NCI-H2227 treated with DMSO at 0.1 percent for 48 hours (cell line): ENCODE results near the gene LAMC3.

Experiments
- DNase-seq: peaks from one replicate; lab custom pipeline; 2025; lab: John Stamatoyannopoulos, UW

The LAMC3 gene

DNA sequence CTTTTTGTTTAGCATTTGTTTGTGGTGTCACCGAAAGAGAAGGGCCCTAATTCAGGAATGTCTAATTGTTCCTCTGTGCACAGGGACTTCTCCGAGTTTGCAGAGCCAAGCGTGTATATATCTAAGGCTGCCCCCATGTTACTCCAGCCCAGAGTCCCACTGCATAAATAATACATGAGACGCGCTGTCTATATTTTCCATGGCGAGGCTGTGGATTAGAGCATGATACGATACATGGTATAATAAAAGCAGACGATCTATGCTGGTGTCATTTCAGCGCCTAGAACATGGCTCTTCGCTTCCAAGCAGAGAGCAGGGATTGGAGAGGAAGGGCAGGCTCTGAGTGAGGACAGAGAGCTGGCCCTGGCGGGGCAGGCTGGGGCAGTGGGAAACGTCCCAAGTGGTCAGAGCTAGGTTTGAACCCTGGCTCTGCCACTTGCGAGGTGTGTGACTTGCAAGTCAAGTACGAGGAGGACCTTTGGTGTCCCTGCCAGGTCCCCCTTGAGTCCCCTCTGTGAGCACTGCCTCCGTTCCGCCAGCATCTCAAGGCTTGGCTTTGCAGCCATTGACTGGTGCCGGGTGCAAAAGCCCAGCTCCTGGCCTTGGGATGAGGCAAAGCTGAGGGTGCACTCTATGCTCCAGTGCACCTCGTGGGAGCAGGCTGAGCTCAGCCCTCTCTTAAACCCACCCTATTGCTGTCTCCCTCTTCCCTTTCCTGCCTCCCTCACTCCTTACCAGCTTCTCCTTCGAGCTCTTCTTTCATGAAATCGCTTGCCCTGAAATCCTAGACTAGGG is 29.2 kb upstream of the LAMC3 start:
- DNase-seq = no peak

- no peak for DNase-seq
Observed at GRCh38 chr9:130980526-130980925, 28.4 kb upstream of the LAMC3 start.

GRCh38 chr9:130981002-130981755 is 27.8 kb upstream of the LAMC3 start:
- DNase-seq = no peak

DNA sequence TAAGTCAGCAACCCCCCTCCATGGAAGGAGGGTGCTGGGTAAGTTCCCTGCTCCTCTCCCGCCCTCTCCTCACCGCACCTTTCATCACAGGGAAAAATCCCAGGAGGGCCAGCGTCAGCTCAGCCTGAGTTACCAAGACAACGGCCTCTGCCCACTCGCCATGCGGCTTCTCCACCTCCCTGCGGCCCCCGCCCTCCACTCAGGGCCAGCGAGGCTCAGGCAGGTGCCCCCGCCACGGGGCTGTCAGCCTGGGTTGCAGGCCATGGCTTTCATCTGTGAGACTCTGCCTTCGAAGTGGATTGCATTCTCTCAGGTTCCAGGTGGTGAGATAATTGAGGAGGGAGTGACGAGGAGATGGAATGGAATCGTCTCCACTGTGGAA is 27.2 kb upstream of the LAMC3 start:
- DNase-seq = no peak

- DNase-seq = no peak
Observed at GRCh38 chr9:130982636-130983358, 26.2 kb upstream of the LAMC3 start.

GRCh38 chr9:130983359-130983670 is 25.7 kb upstream of the LAMC3 start:
- no peak for DNase-seq

- DNase-seq = no peak
Observed at GRCh38 chr9:130983970-130984369, 25.0 kb upstream of the LAMC3 start.

GRCh38 chr9:130984521-130984920 is 24.5 kb upstream of the LAMC3 start:
- DNase-seq = no peak

- no peak for DNase-seq
Observed at GRCh38 chr9:130985029-130985428, 23.9 kb upstream of the LAMC3 start.

- DNase-seq = no peak
Observed at GRCh38 chr9:130985606-130986162, 23.3 kb upstream of the LAMC3 start.

GRCh38 chr9:130986356-130986965 is 22.5 kb upstream of the LAMC3 start:
- no peak for DNase-seq

- no peak for DNase-seq
Observed at GRCh38 chr9:130987054-130987453, 21.9 kb upstream of the LAMC3 start.

DNA sequence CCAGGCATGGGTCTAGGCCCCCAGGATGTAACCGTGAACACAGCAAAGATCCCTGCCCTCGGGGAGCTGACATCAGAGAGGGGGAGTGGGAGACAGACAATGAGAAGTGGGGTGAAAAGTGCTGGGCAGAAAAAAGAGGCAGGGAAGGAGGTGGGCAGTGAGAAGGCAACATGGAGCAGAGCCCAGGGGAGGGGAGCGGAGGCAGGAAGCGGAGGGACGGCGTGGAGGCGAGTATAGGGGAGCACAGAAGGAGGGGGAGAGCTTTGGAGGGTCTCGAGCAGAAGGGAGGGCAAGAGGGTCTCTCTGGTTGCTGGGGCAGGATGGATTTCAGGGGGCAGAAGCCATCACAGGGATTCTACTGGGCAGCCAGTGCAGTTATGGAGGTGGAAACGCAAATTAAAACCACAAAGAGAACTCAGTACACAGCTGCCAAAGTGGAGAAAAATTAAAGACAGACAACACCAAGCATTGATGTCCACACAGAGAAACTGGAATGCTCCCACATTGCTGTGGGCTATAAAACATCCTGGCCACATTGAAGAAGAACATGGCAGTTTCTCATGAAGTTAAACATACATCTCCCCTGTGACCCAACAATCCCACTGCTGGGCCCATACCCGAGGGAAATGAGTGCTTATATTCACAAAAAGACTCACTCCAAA is 21.1 kb upstream of the LAMC3 start:
- no peak for DNase-seq

DNA sequence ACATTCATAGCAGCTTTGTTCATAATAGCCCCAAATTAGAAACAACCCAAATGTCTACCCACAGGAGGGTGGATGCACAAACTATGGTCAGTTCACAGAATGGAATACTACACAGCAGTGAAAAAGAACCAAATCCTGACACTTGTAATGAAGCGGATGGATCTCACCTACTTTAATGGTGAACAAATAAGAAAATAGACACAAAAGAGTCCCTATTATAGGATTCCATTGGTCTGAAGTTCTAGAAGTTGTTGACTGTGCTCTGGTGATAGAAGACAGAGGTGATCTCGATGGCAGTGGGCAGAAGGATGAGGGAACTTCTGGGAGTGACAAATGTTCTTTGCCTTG is 20.6 kb upstream of the LAMC3 start:
- DNase-seq = no peak

DNA sequence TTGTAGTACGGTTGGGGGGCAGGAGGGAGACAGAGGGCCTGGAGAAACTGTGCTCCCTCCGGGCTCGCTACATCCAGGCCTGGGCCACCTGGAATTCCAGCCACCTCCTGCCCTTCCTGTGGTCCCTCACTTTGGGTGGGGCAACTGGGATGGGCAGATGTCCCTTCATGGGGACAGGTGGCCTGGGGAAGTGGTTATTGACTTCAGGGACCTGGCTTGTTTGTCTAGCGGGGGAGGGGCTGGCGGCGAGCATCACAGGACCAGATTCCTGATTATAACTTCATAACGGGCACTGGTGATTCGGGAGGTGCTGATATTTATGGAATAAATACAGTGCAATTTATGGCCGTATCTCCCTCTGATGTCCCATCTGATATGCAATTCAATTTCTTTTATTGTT is 20.1 kb upstream of the LAMC3 start:
- no peak for DNase-seq

DNA sequence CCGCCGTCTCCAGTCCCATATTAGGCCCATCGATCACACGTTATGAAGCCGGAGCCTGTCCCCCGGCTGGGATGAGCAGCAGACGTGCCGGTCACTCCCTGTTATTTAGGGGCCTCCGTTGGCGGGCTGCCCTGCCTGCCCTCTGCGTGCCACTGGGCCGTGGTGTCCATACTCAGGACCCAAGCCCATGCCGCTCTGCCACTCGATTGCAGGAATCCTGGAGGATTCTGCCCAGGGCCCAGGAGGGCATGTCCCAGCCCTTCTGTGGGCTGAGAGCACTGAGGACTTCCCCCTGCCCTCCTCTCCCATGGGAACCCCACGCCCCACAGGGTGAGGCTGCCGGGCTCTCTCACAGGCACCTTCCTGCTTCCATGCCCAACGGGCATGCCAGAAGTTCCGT is 19.6 kb upstream of the LAMC3 start:
- DNase-seq = no peak

GRCh38 chr9:130989891-130990290 is 19.1 kb upstream of the LAMC3 start:
- DNase-seq = no peak

GRCh38 chr9:130990306-130990977 is 18.5 kb upstream of the LAMC3 start:
- no peak for DNase-seq

DNA sequence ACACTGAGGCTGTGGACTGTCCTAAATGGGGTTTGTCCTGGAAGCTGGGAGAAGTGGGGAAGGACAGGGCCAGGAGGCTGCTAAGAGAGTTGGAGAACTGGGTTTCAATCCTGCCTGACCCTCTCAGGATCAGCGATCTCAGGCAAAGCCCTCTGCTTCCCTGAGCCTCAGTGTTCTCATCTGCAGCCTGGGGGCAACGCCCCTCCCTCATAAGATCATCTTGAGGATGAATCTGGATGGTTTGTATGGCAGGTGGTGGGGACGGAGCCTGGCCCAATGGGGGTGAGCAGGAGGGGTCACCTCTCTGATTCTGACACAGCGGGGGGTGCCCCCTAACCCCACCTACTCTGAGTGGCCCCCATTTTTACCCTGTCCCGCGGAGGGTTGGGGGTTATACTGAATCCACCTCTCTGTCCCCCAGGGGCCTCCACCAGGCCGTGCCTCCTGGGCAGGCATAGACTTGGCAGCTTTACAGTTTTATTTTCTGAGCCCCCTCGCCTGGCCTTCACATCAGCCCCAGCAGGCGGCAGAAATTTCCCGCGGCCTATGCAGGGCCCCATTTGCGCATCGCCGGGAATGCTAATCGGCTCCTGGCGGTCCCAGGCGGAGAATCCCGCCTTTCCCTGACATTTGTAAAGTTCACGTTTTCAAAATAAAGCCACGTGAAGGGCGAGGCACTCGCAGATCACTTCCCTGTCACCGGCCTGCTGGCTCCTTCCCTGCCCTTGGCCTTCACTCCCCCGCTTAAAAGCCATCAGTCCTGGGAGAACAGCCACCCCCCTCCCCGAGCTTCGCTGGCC is 17.8 kb upstream of the LAMC3 start:
- no peak for DNase-seq
